HPDE6-E6E7 (cell line): ENCODE data around the gene DPY19L1.
"Not testable (repeated sequence)": the region's sequence is repeated elsewhere in the genome, so short reads cannot be mapped to it uniquely, and the experiment has no call there.

Experiments
- DNase-seq: peaks from one replicate; pipeline ENCODE4 v3.0.0; 2011; ENCODE audit warnings: missing footprints; ENCODE audit errors: extremely low spot score

The DPY19L1 gene

DNA sequence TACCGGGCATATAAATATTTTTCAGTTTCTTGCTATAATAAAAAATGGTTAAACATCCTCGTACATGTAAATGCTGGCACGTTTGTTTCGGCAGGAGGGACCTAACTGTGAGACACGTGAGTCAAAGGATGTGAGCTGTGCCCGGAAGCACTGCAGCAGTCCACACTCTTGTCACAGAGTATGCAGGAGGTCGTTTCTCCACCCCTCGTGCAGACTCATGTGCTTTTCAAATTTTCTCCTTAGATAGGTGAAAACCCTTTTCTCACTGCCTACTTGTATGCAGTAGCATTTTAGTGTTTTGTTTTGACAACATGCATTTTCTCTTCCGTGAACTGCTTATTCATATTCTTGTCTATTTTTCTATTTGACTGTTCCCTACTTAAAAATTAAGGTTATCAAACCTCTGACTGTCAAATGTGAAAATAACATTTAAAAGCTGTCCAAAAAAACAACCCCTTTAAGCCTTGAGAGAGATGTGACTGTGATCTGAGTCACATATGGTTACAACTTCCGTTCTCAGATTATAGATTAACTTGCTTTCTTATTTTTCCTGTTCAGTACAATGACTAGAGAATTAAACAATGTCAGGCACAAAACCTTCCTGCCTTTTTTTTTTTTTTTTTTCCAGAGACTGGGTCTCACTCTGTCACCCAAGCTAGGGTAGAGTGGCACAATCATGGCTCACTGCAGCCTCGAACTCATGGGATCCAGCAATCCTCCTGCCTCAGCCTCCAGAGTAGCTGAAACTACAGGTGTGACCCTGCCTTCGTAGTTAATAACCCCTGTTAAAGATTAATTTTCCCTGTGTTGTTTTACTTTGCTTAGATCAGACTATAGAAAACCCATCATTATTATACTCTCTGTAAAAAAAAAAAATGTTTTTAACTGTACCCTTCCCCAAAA is 45.1 kb downstream of the DPY19L1 start:
- peak; percentile 29 for DNase-seq

- DNase-seq: not testable (repeated sequence)
Observed at GRCh38 chr7:34988442-34989125, 48.7 kb downstream of the DPY19L1 start.

GRCh38 chr7:34985155-34985554 is 52.1 kb downstream of the DPY19L1 start:
- not testable (repeated sequence) for DNase-seq

DNA sequence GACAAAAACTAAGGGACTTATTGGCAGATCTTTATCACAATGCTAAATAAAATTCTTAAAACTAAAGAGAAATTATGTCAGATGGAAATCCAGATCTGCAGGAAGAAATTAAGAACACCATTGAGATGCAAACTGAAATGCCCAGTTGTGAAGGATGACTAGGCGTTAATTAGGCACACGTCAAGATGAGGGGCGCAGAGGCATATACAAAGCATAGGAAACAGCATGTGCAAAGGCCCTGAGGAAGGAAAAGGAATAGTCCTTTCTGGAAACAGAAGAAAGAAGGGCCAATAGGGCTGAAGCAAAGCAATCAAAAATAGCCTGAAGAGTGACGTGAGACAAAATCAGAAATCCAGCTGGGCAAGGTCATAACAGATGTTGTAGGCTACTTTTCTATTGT is 53.1 kb downstream of the DPY19L1 start:
- DNase-seq: not testable (repeated sequence)

DNA sequence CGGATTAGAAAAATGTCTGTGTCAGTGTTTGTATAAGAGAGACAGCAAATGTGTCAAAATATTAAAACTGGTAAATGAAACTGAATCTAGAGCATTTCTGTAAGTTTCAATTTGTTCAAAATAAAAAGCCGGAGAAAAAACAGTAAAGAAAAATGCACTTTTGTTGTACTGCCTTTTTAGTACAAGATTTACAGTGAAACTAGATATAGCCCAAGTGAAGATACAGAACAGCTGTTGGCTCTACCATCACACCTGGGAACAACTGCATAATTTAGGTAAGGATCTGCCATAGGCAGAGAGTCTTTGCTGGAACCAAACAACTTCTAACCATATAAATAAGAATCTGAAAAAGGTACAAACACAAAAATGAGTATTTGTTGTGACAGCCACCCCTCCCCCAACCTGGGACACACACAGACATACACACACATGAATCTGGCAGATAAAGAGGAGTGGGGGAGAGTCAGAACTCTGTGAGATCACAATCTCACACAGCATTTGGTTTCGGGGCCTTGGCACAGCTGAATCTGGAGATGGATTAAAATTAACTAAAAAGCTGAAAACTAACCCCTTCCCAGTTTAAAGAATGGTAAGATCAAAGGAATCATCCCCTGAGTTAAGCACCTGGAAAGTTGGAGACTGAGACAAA is 54.8 kb downstream of the DPY19L1 start:
- no peak for DNase-seq

DNA sequence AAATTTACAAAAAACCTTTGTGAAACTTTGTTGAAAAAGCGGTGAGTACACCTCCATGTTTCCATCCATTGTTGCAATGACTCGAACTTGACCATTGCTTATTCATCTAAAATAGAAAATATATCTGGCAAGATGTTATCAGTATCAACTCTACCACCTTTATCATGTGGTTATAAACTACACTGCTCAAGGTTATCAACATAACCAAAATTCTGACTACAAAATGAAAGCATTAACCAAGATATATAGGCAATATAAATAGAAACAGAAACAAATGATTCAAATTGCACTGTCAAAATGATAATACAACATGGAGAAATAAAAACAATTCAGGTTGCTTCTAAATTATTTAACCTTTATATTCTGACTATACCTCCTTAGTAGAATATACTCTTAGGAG is 58.2 kb downstream of the DPY19L1 start:
- DNase-seq: not testable (repeated sequence)

- DNase-seq: no peak
Observed at GRCh38 chr7:34973400-34973760, 63.9 kb downstream of the DPY19L1 start.

GRCh38 chr7:34972739-34973399 is 64.4 kb downstream of the DPY19L1 start:
- not testable (repeated sequence) for DNase-seq

DNA sequence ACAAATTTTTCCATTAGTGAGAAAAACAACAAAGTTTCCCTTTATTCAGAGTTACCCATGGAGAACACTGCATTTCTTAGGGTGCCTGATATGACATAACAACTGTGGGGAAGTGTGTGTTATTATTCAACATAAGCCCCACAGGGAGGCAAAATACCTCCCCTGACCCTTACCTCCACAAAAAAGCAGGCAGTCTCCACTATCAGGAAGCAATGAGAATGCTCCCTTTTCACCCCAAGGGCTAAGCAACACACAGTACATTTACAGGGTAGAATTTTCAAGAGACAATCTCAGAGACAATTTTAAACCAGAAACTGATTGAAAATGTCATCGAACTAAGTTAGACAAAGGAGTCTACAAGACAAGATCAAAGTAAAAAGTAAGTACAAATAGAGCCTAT is 69.5 kb downstream of the DPY19L1 start:
- not testable (repeated sequence) for DNase-seq

DNA sequence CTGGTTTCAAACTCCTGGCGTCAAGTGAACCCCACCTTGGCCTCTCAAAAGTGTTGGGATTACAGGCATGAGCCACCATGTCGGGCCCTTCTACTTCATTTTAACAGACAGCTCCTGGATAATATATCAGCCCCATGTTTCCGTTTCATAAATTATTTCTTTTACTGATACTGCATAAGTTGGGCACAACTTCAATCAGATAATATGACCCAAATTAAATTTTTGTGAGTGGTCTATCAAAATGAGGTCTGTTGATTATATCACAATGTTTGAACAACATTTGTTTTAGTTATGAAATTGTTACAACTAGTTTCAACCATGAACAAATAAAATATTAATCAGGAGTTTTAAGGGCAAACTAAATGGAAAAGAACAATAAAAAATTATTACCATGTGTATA is 70.8 kb downstream of the DPY19L1 start:
- not testable (repeated sequence) for DNase-seq

- no peak for DNase-seq
Observed at GRCh38 chr7:34958021-34958420, 79.3 kb downstream of the DPY19L1 start.

- no peak for DNase-seq
Observed at GRCh38 chr7:34952822-34953221, 84.5 kb downstream of the DPY19L1 start.

DNA sequence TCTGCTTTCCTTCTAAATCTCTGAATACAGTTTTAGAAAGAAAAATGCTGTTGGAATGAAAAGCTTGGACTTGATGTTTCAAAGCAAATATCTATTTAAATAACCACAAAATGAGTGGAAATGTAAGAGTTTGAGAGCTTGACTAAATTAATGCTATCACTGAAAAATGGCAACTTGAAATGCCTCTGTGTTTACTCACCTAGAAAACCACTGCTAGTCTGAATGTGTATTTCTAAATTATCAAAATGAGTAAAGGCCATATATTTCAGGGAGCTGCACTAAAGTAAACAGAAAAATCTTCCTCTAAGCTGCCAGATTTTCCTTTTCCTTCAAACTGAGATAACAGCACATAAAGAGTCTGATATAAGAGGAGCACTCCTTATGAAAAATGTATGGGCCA is 87.9 kb downstream of the DPY19L1 start:
- no peak for DNase-seq

GRCh38 chr7:34947427-34947826 is 89.9 kb downstream of the DPY19L1 start:
- DNase-seq: not testable (repeated sequence)

GRCh38 chr7:34946486-34946885 is 90.8 kb downstream of the DPY19L1 start:
- DNase-seq: no peak

GRCh38 chr7:34945894-34946477 is 91.3 kb downstream of the DPY19L1 start:
- not testable (repeated sequence) for DNase-seq

DNA sequence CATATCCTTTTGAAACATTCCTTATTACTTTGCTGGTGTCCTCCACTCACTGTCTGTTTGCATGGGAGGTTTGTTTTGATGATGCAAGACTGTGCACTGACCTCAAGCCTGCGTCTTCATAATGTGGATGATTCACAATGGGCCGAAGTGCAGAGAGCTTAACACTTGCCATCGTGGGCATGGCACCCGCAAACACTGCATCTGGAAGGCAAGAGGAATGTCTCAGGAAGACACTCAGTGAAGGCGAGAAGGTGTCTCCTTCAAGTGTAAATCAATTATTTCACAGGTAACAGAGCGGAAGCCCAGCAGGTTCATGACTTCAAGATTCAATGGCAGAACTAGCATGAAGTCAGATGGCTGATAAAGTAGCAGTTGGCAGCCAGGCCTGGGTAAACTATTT is 98.1 kb downstream of the DPY19L1 start:
- DNase-seq: no peak

GRCh38 chr7:34935735-34936165 is 101.5 kb downstream of the DPY19L1 start:
- DNase-seq: not testable (repeated sequence)

DNA sequence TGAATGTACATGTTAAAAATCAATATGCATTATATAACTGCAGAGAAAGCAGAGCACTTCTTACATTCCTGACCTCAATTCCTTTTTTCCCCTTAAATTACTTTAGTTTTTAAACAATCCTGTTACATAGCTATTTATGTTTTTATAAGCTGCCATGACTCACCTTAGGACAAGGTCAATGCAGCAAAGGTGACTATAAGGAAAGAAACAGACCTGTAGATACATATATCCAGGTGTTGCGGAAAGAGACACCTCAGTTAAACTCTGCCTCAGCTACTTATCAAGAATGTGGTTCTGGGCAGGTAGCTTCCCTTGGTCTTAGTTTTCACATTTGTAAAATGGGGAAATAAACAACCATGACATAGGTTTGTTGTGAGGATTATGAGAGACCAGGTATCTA is 105.5 kb downstream of the DPY19L1 start:
- no peak for DNase-seq

- not testable (repeated sequence) for DNase-seq
Observed at GRCh38 chr7:34929783-34930182, 107.5 kb downstream of the DPY19L1 start.

DNA sequence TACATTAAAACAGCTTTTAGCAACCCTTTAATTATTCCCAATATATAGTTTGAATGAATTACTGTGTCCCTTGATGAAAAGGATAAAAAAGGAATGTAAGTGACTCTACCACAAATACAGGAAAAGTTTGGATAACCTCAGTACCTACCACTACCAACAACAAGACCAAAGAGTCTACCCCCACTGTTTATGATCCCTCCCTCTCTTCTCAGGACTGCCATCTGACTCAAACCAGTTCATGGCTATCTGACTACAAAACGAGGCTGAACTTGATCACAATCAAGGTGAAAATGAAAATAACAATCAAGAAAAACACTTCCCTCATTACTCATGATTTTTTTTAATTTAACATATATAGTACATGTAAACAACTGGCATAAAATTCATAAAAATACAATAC is 108.7 kb downstream of the DPY19L1 start:
- no peak for DNase-seq
